ENCODE measurements around the gene MARK3. TPM values are rescaled to one million over a fixed set of nuclear protein-coding genes. Genes with fewer than 3 reads are reported as not detected.

The MARK3 gene
- total RNA-seq, 1 experiment from 2014 or later = 78.0 TPM

GRCh38 chr14:103548463-103549351, 163.5 kb downstream of the MARK3 start:
- Mint-ChIP-seq H3K4me1 (ENCODE audit: low read depth, unreplicated experiment) (no peaks in the 10 kb centered on the region), H3K9me3 (ENCODE audit: unreplicated experiment) (no peaks in the 10 kb centered on the region), H3K36me3 (ENCODE audit: insufficient read depth, unreplicated experiment) (peaks cover 5% of the 10 kb centered on the region), H3K27ac (ENCODE audit: unreplicated experiment) (no peak overlapping the region), H3K27me3 (ENCODE audit: insufficient read depth, unreplicated experiment) (no peaks in the 10 kb centered on the region), H3K4me3 (ENCODE audit: unreplicated experiment) (no peak overlapping the region)
- Histone ChIP-seq H3K4me1 (no peaks in the 10 kb centered on the region), H3K4me3 (ENCODE audit: low read depth, low read length) (no peak overlapping the region), H3K36me3 (ENCODE audit: control insufficient read depth, insufficient read depth, low read length) (no peaks in the 10 kb centered on the region), H3K9me3 (no peaks in the 10 kb centered on the region), H3K27me3 (replicated peaks; ENCODE audit: control insufficient read depth, insufficient read depth, low read length) (no peaks in the 10 kb centered on the region)
- ChIA-PET CTCF (interaction anchor here (1.0 kb wide), 1 partner anchor 30 kb away, joined by 4 read pairs; no protein-coding TSS in a partner anchor), POLR2A (no interaction called here)
- intact Hi-C loops (cut with micrococcal nuclease; ENCODE audit: unreplicated experiment) = no loop called here
- no peak for TF ChIP-seq CTCF (IDR thresholded peaks at IDR 0.05; ENCODE audit: insufficient read depth in 1 of 2, low read depth in 1 of 2, low read length in 1 of 2, severe bottlenecking in 1 of 2, unreplicated experiment in 1 of 2)
- no peak for DNase-seq
- BruUV-seq (replicated peaks) = no TSS peak

- BruUV-seq (replicated peaks) = no TSS peak
- no peak overlapping the region for H3K4me3 Mint-ChIP-seq (ENCODE audit: unreplicated experiment)
- H3K4me1 Mint-ChIP-seq (ENCODE audit: low read depth, unreplicated experiment) = no peaks in the 10 kb centered on the region
- ChIA-PET CTCF (interaction anchor here (1.0 kb wide), 1 partner anchor 31 kb away, joined by 4 read pairs; no protein-coding TSS in a partner anchor), POLR2A (interaction anchor here (0.7 kb wide), 1 partner anchor 21 kb away, joined by 5 read pairs; no protein-coding TSS in a partner anchor)
- H3K27me3 Mint-ChIP-seq (ENCODE audit: insufficient read depth, unreplicated experiment) = no peaks in the 10 kb centered on the region
- H3K4me3 ChIP-seq (ENCODE audit: low read depth, low read length) = no peak overlapping the region
- no peak for TF ChIP-seq CTCF (IDR thresholded peaks at IDR 0.05; ENCODE audit: insufficient read depth in 1 of 2, low read depth in 1 of 2, low read length in 1 of 2, severe bottlenecking in 1 of 2, unreplicated experiment in 1 of 2)
- no peaks in the 10 kb centered on the region for H3K27me3 ChIP-seq (replicated peaks; ENCODE audit: control insufficient read depth, insufficient read depth, low read length)
- no peaks in the 10 kb centered on the region for H3K9me3 ChIP-seq
- H3K36me3 ChIP-seq (ENCODE audit: control insufficient read depth, insufficient read depth, low read length) = no peaks in the 10 kb centered on the region
- no peaks in the 10 kb centered on the region for H3K4me1 ChIP-seq
- no peaks in the 10 kb centered on the region for H3K9me3 Mint-ChIP-seq (ENCODE audit: unreplicated experiment)
- peak in 1 of 2 experiments; percentile 34 for DNase-seq
- H3K36me3 Mint-ChIP-seq (ENCODE audit: insufficient read depth, unreplicated experiment) = peaks cover 5% of the 10 kb centered on the region
- intact Hi-C loops (cut with micrococcal nuclease; ENCODE audit: unreplicated experiment) = no loop called here
- H3K27ac Mint-ChIP-seq (ENCODE audit: unreplicated experiment) = no peak overlapping the region
Measured at GRCh38 chr14:103549361-103550311, 164.4 kb downstream of the MARK3 start.

All from Caco-2 (cell line).